Endothelial cell of umbilical vein (primary cell): ENCODE measurements around the gene NAA10. TPM values are rescaled to one million over a fixed set of nuclear protein-coding genes. Genes with fewer than 3 reads are reported as not detected.

Experiments
- BruUV-seq: library from RNA; stranded (reverse); fragments of 400-500 nt; replicated peaks from 2 replicates; lab custom pipeline; 2021; lab: Mats Ljungman, UMichigan
- CTCF ChIA-PET: fragments of 300-600, 350-600 bp; sonication (Branson Sonifier 250); formaldehyde crosslinking; loops from one replicate; lab custom pipeline; 2021; ENCODE audit warnings: antibody characterized with exemption, inconsistent platforms; lab: Charles Lee
- POLR2A ChIA-PET: fragments of 300-600, 350-600 bp; sonication (Branson Sonifier 250); formaldehyde crosslinking; loops from one replicate; lab custom pipeline; 2021; ENCODE audit warnings: antibody characterized with exemption, inconsistent platforms; lab: Charles Lee
- DNase-seq: peaks from one replicate; pipeline ENCODE4 v3.0.0-alpha.2; 2011; ENCODE audit warnings: low read depth, low spot score
- FAIRE-seq: peaks from 2 replicates; lab custom pipeline; 2011; peaks lifted over from hg19 to GRCh38; lab: Jason Lieb, UNC
- H2AFZ ChIP-seq: 2 replicates; pipeline ENCODE4 v1.6.0; 2012; ENCODE audit warnings: low read depth, low read length, control low read depth, inconsistent platforms
- H3K27ac ChIP-seq: 2 replicates; pipeline ENCODE4 v1.5.1; 2011; ENCODE audit warnings: low read depth, mild to moderate bottlenecking, control low read depth, low read length, moderate library complexity; ENCODE audit not compliant: insufficient read depth
- H3K27me3 ChIP-seq, 2 experiments: 2 replicates each; pipeline versions ENCODE4 v1.6.0 to v1.6.1; 2011; ENCODE audit warnings: low read length in 2 of 2, mixed read lengths in 1 of 2; ENCODE audit not compliant: control insufficient read depth in 2 of 2, insufficient read depth in 2 of 2
- H3K36me3 ChIP-seq, 2 experiments: 2 replicates in 1 of 2; 3 replicates in 1 of 2; pipeline ENCODE4 v1.5.1; 2011; ENCODE audit warnings: low read length in 2 of 2, mild to moderate bottlenecking in 1 of 2, moderate library complexity in 1 of 2; ENCODE audit not compliant: control insufficient read depth in 2 of 2, insufficient read depth in 2 of 2; ENCODE audit errors: extremely low read depth in 1 of 2
- H3K4me1 ChIP-seq: 3 replicates; pipeline ENCODE4 v1.5.1; 2011; ENCODE audit warnings: mild to moderate bottlenecking, low read length; ENCODE audit not compliant: control insufficient read depth, insufficient read depth; ENCODE audit errors: extremely low read depth
- H3K4me2 ChIP-seq: 2 replicates; pipeline ENCODE4 v1.6.1; 2011; ENCODE audit warnings: low read length, control low read depth, mixed read lengths; ENCODE audit not compliant: insufficient read depth
- H3K4me3 ChIP-seq, 3 experiments: fragments of 200-600 bp in 1 of 3; sonication (generic), shearing (Covaris generic) in 1 of 3; replicated peaks in 1 of 3; 2 replicates each; pipeline ENCODE4 v1.5.1; 2011 to 2016; ENCODE audit warnings: control low read depth in 3 of 3, low read length in 3 of 3, mild to moderate bottlenecking in 2 of 3, inconsistent platforms in 1 of 3, low read depth in 1 of 3, moderate library complexity in 1 of 3; ENCODE audit not compliant: insufficient read depth in 1 of 3
- H3K79me2 ChIP-seq: 2 replicates; pipeline ENCODE4 v1.6.0; 2012; ENCODE audit warnings: low read length, inconsistent platforms; ENCODE audit not compliant: control insufficient read depth, insufficient read depth
- H3K9ac ChIP-seq: replicated peaks from 2 replicates; pipeline ENCODE3; 2011; ENCODE audit warnings: low read length, control low read depth; ENCODE audit not compliant: insufficient read depth; ENCODE audit errors: extremely low read depth
- H3K9me1 ChIP-seq: replicated peaks from 3 replicates; pipeline ENCODE4 v1.6.0; 2011; ENCODE audit warnings: mild to moderate bottlenecking, low read length; ENCODE audit not compliant: control insufficient read depth, insufficient read depth; ENCODE audit errors: extremely low read depth
- H3K9me3 ChIP-seq: replicated peaks from 2 replicates; pipeline ENCODE4 v1.5.1; 2012; ENCODE audit warnings: low read length, inconsistent platforms; ENCODE audit not compliant: control insufficient read depth, insufficient read depth
- H4K20me1 ChIP-seq: replicated peaks from 2 replicates; pipeline ENCODE3; 2011; ENCODE audit warnings: mild to moderate bottlenecking, low read length; ENCODE audit not compliant: control insufficient read depth, insufficient read depth; ENCODE audit errors: extremely low read depth
- CTCF ChIP-seq, 2 donors: IDR thresholded peaks; 1 replicate in 1 of 2; 2 replicates in 1 of 2; pipeline ENCODE4 v1.5.1; 2011; ENCODE audit warnings: low read length in 2 of 2, mild to moderate bottlenecking in 2 of 2, moderate library complexity in 2 of 2, control low read depth in 1 of 2, inconsistent platforms in 1 of 2, low read depth in 1 of 2; ENCODE audit not compliant: insufficient read depth in 1 of 2; ENCODE audit errors: extremely low read depth in 1 of 2
- POLR2A ChIP-seq: IDR thresholded peaks from 2 replicates; pipeline ENCODE4 v1.6.1; 2012; ENCODE audit warnings: low read depth, mild to moderate bottlenecking, control low read depth, low read length
- dilution Hi-C: fragments of 300-500 bp; cut with MboI; formaldehyde crosslinking; loops from one replicate; pipeline ENCODE4 v1.15.0; 2019; ENCODE audit warnings: low sequenced_read_pairs; ENCODE audit not compliant: extremely low pct_ligation_motif_present
- intact Hi-C: fragments of 100-400 bp; cut with micrococcal nuclease; formaldehyde crosslinking; loops from one replicate; pipeline ENCODE4 v1.10.0; 2022
- polyA plus RNA-seq, 4 experiments: library from polyadenylated mRNA; depleted of rRNA in 3 of 4; stranded (reverse) in 3 of 4; unstranded in 1 of 4; fragments of >200 nt; gene quantifications; 2 replicates each; pipeline versions ENCODE4 v1.2.1 to v1.2.3, GENCODE V29; 2011 to 2012; ENCODE audit warnings: missing spikeins in 1 of 4
- total RNA-seq: library from RNA; stranded (reverse); gene quantifications from 2 replicates; pipeline ENCODE4 v1.2.3, GENCODE V29; 2021

NAA10 gene
- total and polyA plus RNA-seq, 2 donors (not counting 3 experiments of a cell fraction or from before 2014, with no cell fraction given), result 141 to 144 TPM

GRCh38 chrX:153955228-153955732 lies 20.4 kb upstream of the NAA10 start:
- ChIA-PET CTCF (no interaction called here), POLR2A (no interaction called here)

More at GRCh38 chrX:153955228-153955732, 20.4 kb upstream of the NAA10 start:
- DNase-seq (no peak), FAIRE-seq (no peak)
- H3K9me1 ChIP-seq, result no peaks in the 10 kb centered on the region
- H3K9ac ChIP-seq, result no peak overlapping the region
- peaks cover 24 to 73% of the 10 kb centered on the region in 2 experiments for H3K36me3 ChIP-seq
- intact Hi-C loops, result no loop called here
- dilution Hi-C loops, result no loop called here
- no peak overlapping the region for H2AFZ ChIP-seq
- H3K4me2 ChIP-seq, result no peak overlapping the region
- no peaks in the 10 kb centered on the region for H4K20me1 ChIP-seq
- no peaks in the 10 kb centered on the region for H3K27me3 ChIP-seq
- TF ChIP-seq CTCF (IDR thresholded peaks at IDR 0.05; ENCODE audit: extremely low read depth in 1 of 2, insufficient read depth in 1 of 2, low read depth in 1 of 2, low read length in 2 of 2) (no peak), POLR2A (no peak)
- peaks cover 9% of the 10 kb centered on the region for H3K79me2 ChIP-seq
- H3K27ac ChIP-seq, result no peak overlapping the region
- H3K9me3 ChIP-seq, result no peaks in the 10 kb centered on the region
- BruUV-seq, result no TSS peak
- H3K4me1 ChIP-seq, result peaks cover 5% of the 10 kb centered on the region
- H3K4me3 ChIP-seq, result no peak overlapping the region
